Posterior vena cava (tissue), 2 donors: ENCODE measurements around the gene POU3F3. TPM values are rescaled to one million over a fixed set of nuclear protein-coding genes. Genes with fewer than 3 reads are reported as not detected.

Source experiments
- DNase-seq: peaks from one replicate; pipeline ENCODE4 v3.0.0-alpha.2; 2020; ENCODE audit warnings: low spot score
- intact Hi-C, 2 donors: fragments of 100-400 bp; cut with DNase I; formaldehyde crosslinking; loops; one replicate each; pipeline versions ENCODE4 v1.14.1 to v1.14.2; 2022 to 2023
- total RNA-seq, 2 donors: library from RNA; stranded (reverse); fragmentation: NEBNext Ultra II Directional; extraction: Animal tissue kit (Norgen Biotek cat#: 25700); gene quantifications; one replicate each; pipeline ENCODE4 v1.2.1, GENCODE V29; 2021
- donor health status: DM: yes; HTN: yes; CAD: no.
- donor health status: DM: yes; HTN: yes; CAD: no.

Gene POU3F3
- total RNA-seq, 2 donors from 2014 or later = not detected

GRCh38 chr2:104870100-104870975, 16.4 kb downstream of the POU3F3 start:
- intact Hi-C loops = no loop called here
- DNase-seq = no peak

GRCh38 chr2:104871649-104871971, 17.7 kb downstream of the POU3F3 start:
- no peak for DNase-seq
- intact Hi-C loops = no loop called here

- intact Hi-C loops = no loop called here
- DNase-seq = peak; percentile 74
Observed at GRCh38 chr2:104871972-104872865, 18.3 kb downstream of the POU3F3 start.

GRCh38 chr2:104872866-104873688, 19.2 kb downstream of the POU3F3 start:
- intact Hi-C loops = no loop called here
- peak; percentile 76 for DNase-seq

- peak; percentile 60 for DNase-seq
- intact Hi-C loops = no loop called here
Observed at GRCh38 chr2:104873689-104874054, 19.8 kb downstream of the POU3F3 start.

GRCh38 chr2:104874230-104874629, 20.3 kb downstream of the POU3F3 start:
- peak; percentile 69 for DNase-seq
- intact Hi-C loops = no loop called here

- intact Hi-C loops = no loop called here
- no peak for DNase-seq
Observed at GRCh38 chr2:104875262-104875661, 21.3 kb downstream of the POU3F3 start.

GRCh38 chr2:104876606-104877570, 23.0 kb downstream of the POU3F3 start:
- no peak for DNase-seq
- intact Hi-C loops = no loop called here

GRCh38 chr2:104878863-104879512, 25.1 kb downstream of the POU3F3 start:
- DNase-seq = no peak
- intact Hi-C loops = no loop called here

GRCh38 chr2:104880076-104880475, 26.2 kb downstream of the POU3F3 start:
- DNase-seq = no peak
- intact Hi-C loops = no loop called here

- intact Hi-C loops = no loop called here
- DNase-seq = no peak
Observed at GRCh38 chr2:104883357-104883756, 29.4 kb downstream of the POU3F3 start.

- DNase-seq = no peak
- intact Hi-C loops = no loop called here
Observed at GRCh38 chr2:104885119-104885782, 31.3 kb downstream of the POU3F3 start.

- DNase-seq = no peak
- intact Hi-C loops = no loop called here
Observed at GRCh38 chr2:104887676-104888075, 33.8 kb downstream of the POU3F3 start.

GRCh38 chr2:104888489-104889258, 34.8 kb downstream of the POU3F3 start:
- intact Hi-C loops = no loop called here

GRCh38 chr2:104889291-104889959, 35.5 kb downstream of the POU3F3 start:
- intact Hi-C loops = no loop called here
- DNase-seq = no peak

More at GRCh38 chr2:104888489-104889258, 34.8 kb downstream of the POU3F3 start:
- no peak for DNase-seq
